GM12865 (cell line): Measurements from ENCODE around the gene C11orf24.

Experiments used
- DNase-seq: peaks from one replicate; pipeline ENCODE4 v3.0.0; 2010; ENCODE audit warnings: low read depth
- H3K4me3 ChIP-seq: 2 replicates; pipeline ENCODE4 v1.5.1; 2011; ENCODE audit warnings: mild to moderate bottlenecking, low read depth, low read length, control low read depth
- CTCF ChIP-seq: IDR thresholded peaks from 2 replicates; pipeline ENCODE4 v1.5.1; 2011; ENCODE audit warnings: low read length, control low read depth, low read depth, inconsistent platforms; ENCODE audit not compliant: insufficient read depth; ENCODE audit errors: missing control alignments

The C11orf24 gene

DNA sequence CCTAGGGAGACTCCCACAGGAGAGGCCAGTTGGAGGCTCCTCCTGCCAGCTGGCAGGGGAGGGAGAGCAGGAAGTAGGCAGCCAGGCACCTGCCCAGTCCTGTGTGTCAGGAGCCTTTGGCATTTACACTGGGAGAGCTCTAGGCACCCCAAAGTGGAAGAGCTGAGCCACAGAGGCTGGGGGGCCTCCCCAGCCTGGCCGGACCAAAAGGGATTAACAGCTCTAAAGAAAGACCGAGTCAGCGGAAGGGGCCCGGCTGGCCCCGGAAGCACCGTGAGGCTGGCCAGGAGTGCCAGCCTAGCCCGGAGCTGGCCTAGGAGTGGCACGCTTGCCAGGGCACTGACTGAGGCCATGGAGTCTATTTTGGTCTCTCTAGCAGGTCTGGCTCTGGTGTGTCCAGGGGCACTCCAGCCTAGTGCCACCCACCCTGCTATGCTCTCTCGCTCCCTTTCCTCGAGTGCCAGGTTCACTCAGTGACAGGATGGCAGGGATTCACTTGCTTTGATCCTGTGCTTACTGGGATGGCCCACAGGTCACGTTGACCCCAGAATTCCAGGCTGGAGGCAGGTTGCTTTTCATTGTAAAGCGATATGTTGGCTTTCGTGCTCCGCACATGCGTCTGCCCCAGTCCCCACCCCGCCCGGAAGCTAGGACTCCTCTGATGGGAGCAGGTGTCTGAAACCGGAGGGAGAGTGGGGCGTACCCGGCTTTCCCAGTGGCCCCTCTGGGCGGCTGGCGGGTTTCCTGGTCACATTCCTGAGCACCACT lies 55.4 kb downstream of the C11orf24 start:
- H3K4me3 ChIP-seq: no peak overlapping the region
- no peak for DNase-seq
- TF ChIP-seq CTCF: no peak

DNA sequence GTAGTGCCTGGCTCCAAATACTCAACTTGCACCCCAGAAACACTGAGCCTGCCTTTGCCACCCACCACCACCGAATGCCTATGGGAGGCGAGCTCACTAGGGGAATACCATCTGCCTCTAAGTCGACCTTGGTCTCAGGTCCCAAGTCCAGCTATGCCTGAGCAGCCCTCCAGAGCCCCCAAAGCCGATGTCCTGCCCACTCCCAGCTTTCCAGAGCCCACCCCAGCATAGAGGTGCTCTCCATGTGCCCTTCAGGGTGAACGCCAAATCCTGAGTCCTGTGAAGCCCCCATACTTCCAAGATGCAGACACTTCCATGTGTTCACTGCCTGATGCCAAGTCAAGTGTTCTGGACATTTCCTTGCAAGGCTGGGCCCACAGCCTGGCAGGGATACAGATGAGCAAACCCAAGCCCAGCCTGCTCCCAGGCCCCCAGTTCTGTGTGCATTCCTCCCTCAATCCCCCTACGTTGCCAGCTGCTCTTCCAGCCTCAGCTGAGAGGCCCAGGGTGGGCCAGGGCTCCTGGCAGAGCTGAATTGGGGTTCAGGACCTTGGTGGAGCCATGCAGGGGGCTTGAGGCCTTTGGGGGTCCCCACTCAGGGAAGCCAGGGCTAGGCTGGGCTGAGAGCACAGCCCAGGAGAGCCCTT lies 56.1 kb downstream of the C11orf24 start:
- DNase-seq: no peak
- TF ChIP-seq CTCF: no peak
- H3K4me3 ChIP-seq: no peak overlapping the region

DNA sequence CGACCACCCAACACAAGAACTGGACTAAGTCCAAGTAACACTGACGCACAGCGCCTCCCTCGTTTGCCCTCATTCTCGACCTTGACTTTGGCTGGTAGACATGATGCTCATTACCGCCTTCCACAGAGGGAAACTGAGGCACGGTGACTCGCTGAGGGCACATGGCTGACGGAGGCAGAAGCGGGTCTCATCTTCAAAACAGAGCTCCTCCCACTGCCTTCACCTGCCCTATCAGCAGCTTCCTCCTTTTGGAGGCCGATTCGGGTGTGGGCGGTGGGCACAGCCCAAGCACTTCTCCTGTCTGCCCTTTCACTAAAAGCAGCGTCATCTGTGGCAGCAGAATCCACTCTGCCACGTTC lies 56.7 kb downstream of the C11orf24 start:
- TF ChIP-seq CTCF: no peak
- peak; percentile 21 for DNase-seq
- H3K4me3 ChIP-seq: no peak overlapping the region

DNA sequence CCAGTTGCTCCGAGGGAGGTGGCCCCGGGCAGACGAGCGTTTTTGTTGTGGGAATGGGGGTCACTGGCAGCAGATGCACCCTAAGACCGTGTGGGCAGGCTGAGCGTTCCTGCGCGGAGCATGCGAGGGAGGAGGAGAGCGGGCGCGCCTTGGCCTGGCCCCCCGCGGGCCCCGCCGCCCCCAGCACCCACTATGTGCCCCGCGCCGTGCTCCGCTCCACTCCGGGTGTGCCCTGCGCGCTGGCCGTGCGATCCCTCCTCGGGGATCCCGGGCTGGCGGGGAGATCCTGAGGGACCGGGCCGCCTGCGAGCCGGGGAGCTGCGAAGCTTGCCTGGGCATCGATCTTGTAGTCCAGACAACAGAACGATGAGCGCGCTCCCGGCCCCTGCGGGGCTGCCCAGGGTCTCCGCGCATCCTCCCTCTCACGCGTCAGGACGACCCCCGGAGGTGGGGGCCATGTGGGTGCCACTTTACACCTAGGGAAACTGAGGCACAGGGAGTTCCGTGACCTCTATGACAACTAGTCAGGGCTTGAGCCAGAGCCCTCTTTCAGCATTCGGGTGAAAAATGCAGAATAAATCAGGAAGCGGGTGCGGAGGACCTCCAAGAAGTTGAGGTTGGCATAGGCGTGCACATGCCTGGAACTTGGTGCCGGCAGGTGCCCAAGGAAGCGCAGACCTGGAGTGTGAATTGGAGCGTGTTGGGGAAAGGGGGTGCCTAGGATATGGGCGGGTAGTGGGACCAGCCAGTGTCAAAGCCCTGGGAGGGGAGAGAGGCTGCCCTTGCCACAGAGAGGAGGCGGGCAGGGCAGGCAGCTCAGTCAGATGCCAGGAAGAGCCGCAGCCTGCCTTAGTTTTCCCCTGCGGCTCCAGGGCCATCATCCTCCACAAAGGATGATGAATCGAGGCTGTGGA lies 57.3 kb downstream of the C11orf24 start:
- H3K4me3 ChIP-seq: peak overlapping the region; percentile 93
- no peak for DNase-seq
- no peak for TF ChIP-seq CTCF

- DNase-seq: peak; percentile 97
- no peak for TF ChIP-seq CTCF
- H3K4me3 ChIP-seq: peak overlapping the region; percentile 93
Measured at GRCh38 chr11:68213555-68214172, 58.1 kb downstream of the C11orf24 start.

GRCh38 chr11:68213135-68213515 lies 58.6 kb downstream of the C11orf24 start, which contains the start of gene KMT5B:
Gene KMT5B (minus strand): TSS chr11:68213296. CDS start chr11:68190076, 23,220 bp downstream.
- TF ChIP-seq CTCF: no peak
- H3K4me3 ChIP-seq: peak within 1 kb of the TSS; percentile 93
- peak; percentile 81 for DNase-seq
